ENCODE results near the gene TTLL4. TPM values are rescaled to one million over a fixed set of nuclear protein-coding genes. Genes with fewer than 3 reads are reported as not detected.

TTLL4 gene
- total RNA-seq, 4 donors from 2014 or later = 7.0 to 19.1 (median 15.4) TPM

DNA sequence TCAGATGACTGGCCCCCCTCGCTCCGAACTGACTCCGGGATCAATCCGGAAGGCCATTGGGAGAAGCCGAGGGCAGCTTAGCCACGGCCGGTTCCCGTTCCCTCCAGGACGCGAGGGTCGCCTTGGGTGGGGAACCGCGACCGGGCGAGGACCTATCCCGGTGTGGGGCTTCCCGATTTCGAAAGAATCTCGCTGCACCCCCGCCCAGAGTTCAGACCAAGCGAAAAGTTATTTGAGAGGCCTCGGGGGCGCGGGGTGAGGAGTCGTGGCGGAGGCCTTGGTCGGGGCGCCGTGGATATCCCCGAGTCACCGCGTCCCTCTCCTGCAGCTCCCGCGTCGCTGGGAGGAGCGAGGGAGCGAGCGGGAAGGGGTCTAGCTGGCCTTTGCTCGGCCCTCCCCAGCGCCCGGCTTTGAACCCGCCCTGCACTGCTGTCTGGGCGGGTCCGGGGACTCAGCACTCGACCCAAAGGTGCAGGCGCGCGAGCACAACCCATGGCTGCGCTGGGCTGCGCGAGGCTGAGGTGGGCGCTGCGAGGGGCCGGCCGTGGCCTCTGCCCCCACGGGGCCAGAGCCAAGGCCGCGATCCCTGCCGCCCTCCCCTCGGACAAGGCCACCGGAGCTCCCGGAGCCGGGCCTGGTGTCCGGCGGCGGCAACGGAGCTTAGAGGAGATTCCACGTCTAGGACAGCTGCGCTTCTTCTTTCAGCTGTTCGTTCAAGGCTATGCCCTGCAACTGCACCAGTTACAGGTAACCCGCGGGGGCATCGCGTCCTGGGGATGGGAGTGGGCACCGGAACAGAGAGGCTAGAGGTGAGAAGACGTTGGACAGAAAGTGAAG is 71.3 kb downstream of the TTLL4 start, which contains the start of gene CYP27A1:
TSS of gene CYP27A1 (plus strand) at position 457 of the 837 bp plus-strand sequence. CDS start at position 493, 36 bp downstream.
- TF ChIP-seq, protein P1, sequence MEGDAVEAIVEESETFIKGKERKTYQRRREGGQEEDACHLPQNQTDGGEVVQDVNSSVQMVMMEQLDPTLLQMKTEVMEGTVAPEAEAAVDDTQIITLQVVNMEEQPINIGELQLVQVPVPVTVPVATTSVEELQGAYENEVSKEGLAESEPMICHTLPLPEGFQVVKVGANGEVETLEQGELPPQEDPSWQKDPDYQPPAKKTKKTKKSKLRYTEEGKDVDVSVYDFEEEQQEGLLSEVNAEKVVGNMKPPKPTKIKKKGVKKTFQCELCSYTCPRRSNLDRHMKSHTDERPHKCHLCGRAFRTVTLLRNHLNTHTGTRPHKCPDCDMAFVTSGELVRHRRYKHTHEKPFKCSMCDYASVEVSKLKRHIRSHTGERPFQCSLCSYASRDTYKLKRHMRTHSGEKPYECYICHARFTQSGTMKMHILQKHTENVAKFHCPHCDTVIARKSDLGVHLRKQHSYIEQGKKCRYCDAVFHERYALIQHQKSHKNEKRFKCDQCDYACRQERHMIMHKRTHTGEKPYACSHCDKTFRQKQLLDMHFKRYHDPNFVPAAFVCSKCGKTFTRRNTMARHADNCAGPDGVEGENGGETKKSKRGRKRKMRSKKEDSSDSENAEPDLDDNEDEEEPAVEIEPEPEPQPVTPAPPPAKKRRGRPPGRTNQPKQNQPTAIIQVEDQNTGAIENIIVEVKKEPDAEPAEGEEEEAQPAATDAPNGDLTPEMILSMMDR (IDR thresholded peaks at IDR 0.05; ENCODE audit: low read depth) = no peak

DNA sequence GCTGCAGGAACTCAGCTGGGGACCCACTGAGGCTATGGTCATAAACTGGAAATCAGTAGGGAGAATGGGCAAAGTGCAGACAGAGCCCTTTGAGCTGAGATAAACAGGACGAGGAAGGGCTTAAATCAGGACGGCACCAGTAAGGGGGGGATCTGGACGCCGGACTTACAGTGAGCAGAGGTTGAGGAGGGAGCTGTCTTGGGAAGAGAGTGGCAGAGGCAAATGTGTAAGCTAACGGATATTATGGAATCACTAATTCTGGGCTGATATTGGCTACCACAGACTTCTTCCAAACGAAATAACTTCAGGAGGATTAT is 71.9 kb downstream of the TTLL4 start:
- TF ChIP-seq, protein P1 (IDR thresholded peaks at IDR 0.05; ENCODE audit: low read depth) = no peak

DNA sequence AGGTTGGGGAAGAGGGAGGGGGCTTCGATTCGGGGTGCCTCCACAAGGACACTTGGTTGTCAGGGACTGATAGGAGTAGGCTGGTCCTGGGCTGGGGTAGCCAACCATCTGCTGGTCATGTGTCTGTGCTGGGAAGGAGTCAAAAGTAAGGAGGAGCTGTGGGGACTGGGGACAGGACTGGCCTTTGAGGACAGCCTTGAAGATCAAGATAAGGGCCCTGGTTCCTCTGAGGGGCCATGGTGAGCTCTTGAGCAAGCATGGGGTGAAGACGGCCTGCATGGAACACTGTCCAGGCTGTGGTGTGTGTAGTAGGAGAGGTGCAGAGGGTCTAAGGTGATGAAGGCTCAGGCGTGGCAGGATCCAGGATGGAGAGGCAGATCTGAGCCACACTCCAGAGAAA is 73.1 kb downstream of the TTLL4 start:
- TF ChIP-seq, protein P1 (IDR thresholded peaks at IDR 0.05; ENCODE audit: low read depth) = no peak

DNA sequence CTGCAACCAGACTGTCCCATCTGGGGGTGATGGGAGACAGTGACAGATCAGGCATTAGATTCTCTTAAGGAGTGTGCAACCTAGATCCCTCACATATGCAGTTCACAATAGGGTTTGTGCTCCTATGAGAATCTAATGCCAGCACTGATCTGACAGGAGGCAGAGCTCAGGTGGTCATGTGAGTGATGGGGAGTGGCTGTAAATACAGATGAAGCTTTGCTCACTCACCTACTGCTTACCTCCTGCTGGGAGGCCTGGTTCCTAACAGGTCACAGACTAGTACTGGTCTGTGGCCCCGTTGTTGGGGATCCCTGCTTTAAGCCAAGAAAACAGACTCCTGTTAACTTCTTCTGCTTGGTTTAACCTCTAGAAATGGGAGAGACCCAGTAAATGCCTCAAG is 74.5 kb downstream of the TTLL4 start:
- TF ChIP-seq, protein P1 (IDR thresholded peaks at IDR 0.05; ENCODE audit: low read depth) = no peak

DNA sequence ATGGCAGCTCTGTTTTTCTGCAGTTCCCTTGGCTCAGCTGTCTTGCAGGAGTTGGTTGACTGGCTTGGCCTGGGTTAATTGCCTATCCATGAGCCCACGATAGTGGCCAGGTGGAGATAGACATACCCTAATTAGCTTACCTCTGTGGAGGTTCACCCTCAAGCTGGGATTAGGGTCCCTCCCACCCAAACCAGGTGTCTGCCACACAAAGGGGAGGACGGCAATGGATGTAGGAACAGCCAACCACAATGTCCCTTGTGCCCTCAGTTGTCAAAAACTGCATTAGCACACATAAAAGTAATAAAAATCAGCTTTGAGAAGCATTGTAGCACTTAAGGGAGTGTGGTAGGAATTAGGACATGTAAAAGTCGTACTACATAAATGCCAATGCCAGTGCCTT is 75.5 kb downstream of the TTLL4 start:
- TF ChIP-seq, protein P1 (IDR thresholded peaks at IDR 0.05; ENCODE audit: low read depth) = no peak

DNA sequence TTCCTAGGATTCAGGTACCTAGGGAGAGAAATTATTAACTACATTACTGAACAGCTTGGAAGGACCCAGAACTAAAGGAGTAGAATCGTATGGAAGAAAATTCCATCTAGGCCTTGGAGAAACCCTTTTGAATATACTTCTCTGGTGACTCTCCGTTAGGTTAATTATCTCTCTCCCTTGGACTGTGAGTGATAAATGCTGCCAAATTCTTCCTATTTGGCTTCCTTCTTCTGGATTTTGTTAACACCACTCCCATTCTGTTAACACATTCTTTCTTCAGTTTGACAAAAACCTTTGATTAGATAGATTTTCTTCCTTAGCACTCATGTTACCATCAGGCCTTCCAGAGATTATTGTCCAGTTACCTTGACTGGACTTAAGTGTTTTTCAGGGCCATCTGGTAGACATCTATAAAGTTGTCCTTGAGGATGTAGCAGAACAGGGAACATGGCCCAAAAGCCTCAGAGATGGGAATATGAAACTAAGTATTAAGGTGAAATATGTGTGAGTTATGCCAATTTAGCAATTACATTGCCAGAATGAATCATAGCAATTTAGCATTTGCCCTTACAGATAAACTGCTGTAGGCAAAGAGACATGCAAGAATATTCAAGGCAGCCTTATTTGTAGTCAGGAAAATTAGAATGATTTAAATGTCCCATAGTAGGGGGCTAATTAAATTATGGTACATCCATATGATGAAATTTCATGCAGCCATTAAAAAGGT is 78.1 kb downstream of the TTLL4 start:
- TF ChIP-seq, protein P1 (IDR thresholded peaks at IDR 0.05; ENCODE audit: low read depth) = no peak

DNA sequence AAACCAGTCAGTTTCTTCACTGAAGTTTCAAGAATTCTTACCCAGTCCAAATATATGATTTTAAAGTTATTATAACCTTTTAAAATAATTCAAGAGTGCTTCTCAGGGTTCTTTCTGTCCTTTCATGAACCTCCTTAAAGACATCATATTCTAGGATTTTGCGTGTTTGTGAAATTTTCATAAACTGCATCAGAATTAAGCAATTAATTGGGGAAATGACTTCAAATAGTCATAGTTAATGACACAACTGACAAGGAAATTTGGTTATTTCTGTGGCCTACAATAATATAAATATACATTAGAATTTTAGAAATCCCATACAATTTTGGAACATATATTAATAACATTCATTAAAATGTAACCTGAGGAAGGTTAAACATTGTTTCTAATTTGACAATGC is 81.8 kb downstream of the TTLL4 start:
- TF ChIP-seq, protein P1 (IDR thresholded peaks at IDR 0.05; ENCODE audit: low read depth) = no peak

All from subcutaneous adipose tissue (tissue), 4 donors.